GM12878 (cell line): ENCODE measurements around the gene FOXP1.

ENCODE experiments used
- HDAC2 ChIP-seq: fragments of 200-600 bp; sonication (generic); IDR thresholded peaks from 2 replicates; pipeline ENCODE4 v1.6.1; 2017
- NFYB ChIP-seq: IDR thresholded peaks from 2 replicates; pipeline ENCODE4 v1.6.1; 2011; ENCODE audit warnings: low read depth, mild to moderate bottlenecking, low read length, improper control_type of control experiment, moderate library complexity; ENCODE audit not compliant: insufficient read depth
- ZNF384 ChIP-seq: IDR thresholded peaks from 2 replicates; pipeline ENCODE4 v1.6.1; 2012; ENCODE audit warnings: low read depth, mild to moderate bottlenecking, low read length, improper control_type of control experiment, borderline replicate concordance
- TF ChIP-seq, protein P1 (sequence below): IDR thresholded peaks from 2 replicates; pipeline ENCODE4 v1.6.1; 2011; ENCODE audit warnings: mild to moderate bottlenecking, low read depth, low read length, moderate library complexity; ENCODE audit not compliant: insufficient replicate concordance

DNA sequence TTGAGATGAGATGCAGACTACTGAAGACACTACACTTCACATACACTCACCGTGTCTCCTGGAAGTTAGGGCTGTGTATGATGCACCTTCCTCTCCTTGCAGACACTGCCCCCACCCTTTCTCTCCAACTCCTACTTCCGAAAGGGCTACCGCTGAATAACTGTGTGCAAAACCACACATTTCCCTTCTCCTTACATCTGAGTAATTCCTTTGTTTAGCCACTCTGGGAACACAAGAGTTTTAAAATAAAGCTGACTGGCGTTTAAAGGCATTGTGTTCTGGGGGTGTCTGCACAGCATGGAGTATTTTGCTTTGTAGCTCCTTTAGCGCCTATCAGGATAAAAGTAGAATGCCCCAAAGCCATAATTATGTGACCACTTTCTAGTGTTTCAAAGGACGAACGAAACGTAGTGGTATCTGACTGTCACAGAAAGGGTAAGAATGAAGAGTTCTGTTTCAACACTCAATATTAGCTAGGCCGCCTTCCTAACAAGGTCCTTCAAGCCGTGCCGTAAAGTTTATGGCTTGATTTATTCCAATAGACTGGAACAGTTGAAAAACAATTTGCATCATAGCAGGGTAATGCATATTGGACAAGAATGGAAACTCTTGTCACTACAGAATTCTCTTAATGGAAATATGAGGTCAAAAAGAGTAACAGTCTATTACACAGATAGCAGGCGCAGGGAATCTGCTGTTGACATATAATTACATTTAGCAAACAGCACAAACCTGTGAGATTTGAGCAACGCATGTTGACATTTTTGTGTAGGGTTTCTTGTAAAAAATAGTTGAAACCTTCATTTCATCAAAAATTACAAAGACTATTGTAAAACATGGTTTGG is 619.9 kb downstream of the FOXP1 start:
- no peak for TF ChIP-seq NFYB
- TF ChIP-seq, protein P1, sequence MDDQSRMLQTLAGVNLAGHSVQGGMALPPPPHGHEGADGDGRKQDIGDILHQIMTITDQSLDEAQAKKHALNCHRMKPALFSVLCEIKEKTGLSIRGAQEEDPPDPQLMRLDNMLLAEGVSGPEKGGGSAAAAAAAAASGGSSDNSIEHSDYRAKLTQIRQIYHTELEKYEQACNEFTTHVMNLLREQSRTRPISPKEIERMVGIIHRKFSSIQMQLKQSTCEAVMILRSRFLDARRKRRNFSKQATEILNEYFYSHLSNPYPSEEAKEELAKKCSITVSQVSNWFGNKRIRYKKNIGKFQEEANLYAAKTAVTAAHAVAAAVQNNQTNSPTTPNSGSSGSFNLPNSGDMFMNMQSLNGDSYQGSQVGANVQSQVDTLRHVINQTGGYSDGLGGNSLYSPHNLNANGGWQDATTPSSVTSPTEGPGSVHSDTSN: no peak
- no peak for TF ChIP-seq ZNF384
- TF ChIP-seq HDAC2: no peak
